GM12872 (cell line): Measurements from ENCODE around the gene KRTAP6-3.

Experiments used
- CTCF ChIP-seq: IDR thresholded peaks from 3 replicates; pipeline ENCODE4 v1.5.1; 2011; ENCODE audit warnings: low read depth, mild to moderate bottlenecking, low read length, moderate library complexity; ENCODE audit not compliant: insufficient read depth

The KRTAP6-3 gene

GRCh38 chr21:30567617-30568016 is 24.6 kb upstream of the KRTAP6-3 start:
- TF ChIP-seq CTCF: no peak

GRCh38 chr21:30577766-30578165 is 14.5 kb upstream of the KRTAP6-3 start:
- TF ChIP-seq CTCF: no peak

- TF ChIP-seq CTCF: no peak
These were observed 12.9 kb upstream of the KRTAP6-3 start for GRCh38 chr21:30579346-30579745.

- TF ChIP-seq CTCF: no peak
These were observed 12.1 kb upstream of the KRTAP6-3 start for GRCh38 chr21:30580132-30580531.

- no peak for TF ChIP-seq CTCF
These were observed 9.4 kb upstream of the KRTAP6-3 start for GRCh38 chr21:30582870-30583269.

- no peak for TF ChIP-seq CTCF
These were observed 1.9 kb upstream of the KRTAP6-3 start, which contains the start of gene KRTAP22-2 for GRCh38 chr21:30590297-30590696. KRTAP22-2 (minus strand) TSS chr21:30590397.

GRCh38 chr21:30598802-30599201 is 6.6 kb downstream of the KRTAP6-3 start, which contains the start of gene KRTAP6-2:
KRTAP6-2 (minus strand) TSS chr21:30598902; CDS start chr21:30598874, 28 bp downstream.
- no peak for TF ChIP-seq CTCF
